ENCODE measurements around the gene SLC47A1.

DNA sequence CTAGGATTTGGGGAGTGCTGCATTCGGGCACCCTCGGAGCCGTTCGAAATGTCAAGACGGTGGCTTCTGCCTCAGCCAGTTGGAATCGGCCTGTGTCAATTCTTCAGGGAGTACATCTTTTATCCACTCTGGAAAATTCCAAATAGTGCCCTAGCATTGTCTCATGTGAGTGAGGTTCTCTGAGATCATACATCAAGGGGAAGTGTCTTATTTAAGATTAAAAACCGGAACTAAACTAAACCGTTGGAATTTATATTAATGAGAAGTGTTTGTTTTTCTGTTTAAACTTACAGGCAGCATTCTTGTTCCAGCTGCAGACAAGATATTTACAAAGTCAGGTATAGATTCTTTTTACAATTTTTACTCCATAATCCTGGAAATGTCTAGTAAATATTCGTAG is 56.8 kb downstream of the SLC47A1 start:
- no peak for TF ChIP-seq POLR2A (IDR thresholded peaks at IDR 0.05; ENCODE audit: low read depth, low read length)
- TF ChIP-seq TAF1 (IDR thresholded peaks at IDR 0.05; ENCODE audit: borderline replicate concordance, low read depth, low read length), result no peak
- no peak for TF ChIP-seq POLR2AphosphoS5 (IDR thresholded peaks at IDR 0.05; ENCODE audit: low read depth, low read length)
